GM23338 (cell line): ENCODE measurements around the gene FRMD4A. TPM values are rescaled to one million over a fixed set of nuclear protein-coding genes. Genes with fewer than 3 reads are reported as not detected.

Source experiments
- ATAC-seq: fragments of 200-7000 bp; cut with Tn5 transposase; 3 replicates; pipeline ENCODE4 v1.9.1; 2020
- DNase-seq: peaks from one replicate; pipeline ENCODE4 v3.0.0-alpha.2; 2015; ENCODE audit warnings: low spot score
- H2AFZ ChIP-seq: fragments of 200-600 bp; sonication (generic); 2 replicates; pipeline ENCODE4 v1.8.0; 2016; ENCODE audit warnings: antibody characterized with exemption, mild to moderate bottlenecking, moderate library complexity
- H3F3A ChIP-seq: fragments of 200-600 bp; sonication (generic); replicated peaks from 2 replicates; pipeline ENCODE4 v1.8.0; 2017; ENCODE audit warnings: antibody characterized with exemption, mixed run types, low read depth
- H3K27ac ChIP-seq: fragments of 200-600 bp; sonication (generic); 2 replicates; pipeline ENCODE4 v1.6.1; 2016; ENCODE audit warnings: low read depth
- H3K27me3 ChIP-seq: fragments of 200-600 bp; sonication (generic); 2 replicates; pipeline ENCODE4 v1.8.0; 2016; ENCODE audit warnings: mild to moderate bottlenecking, mixed run types, moderate library complexity; ENCODE audit not compliant: insufficient read depth
- H3K36me3 ChIP-seq: fragments of 200-600 bp; sonication (generic); 2 replicates; pipeline ENCODE4 v1.8.0; 2016; ENCODE audit warnings: mild to moderate bottlenecking; ENCODE audit not compliant: insufficient read depth
- H3K4me1 ChIP-seq: fragments of 200-600 bp; sonication (generic); 2 replicates; pipeline ENCODE4 v1.8.0; 2016; ENCODE audit warnings: mild to moderate bottlenecking, moderate library complexity; ENCODE audit not compliant: insufficient read depth
- H3K4me2 ChIP-seq: fragments of 200-600 bp; sonication (generic); 2 replicates; pipeline ENCODE4 v1.7.1; 2017; ENCODE audit warnings: mixed run types
- H3K4me3 ChIP-seq: fragments of 200-600 bp; sonication (generic); 2 replicates; pipeline ENCODE4 v1.6.1; 2016; ENCODE audit warnings: mixed run types
- H3K79me2 ChIP-seq: fragments of 200-600 bp; sonication (generic); replicated peaks from 2 replicates; pipeline ENCODE4 v1.8.0; 2017; ENCODE audit warnings: mild to moderate bottlenecking; ENCODE audit not compliant: insufficient read depth
- H3K9me2 ChIP-seq: fragments of 200-600 bp; sonication (generic); 2 replicates; pipeline ENCODE4 v1.8.0; 2017; ENCODE audit not compliant: insufficient read depth
- H4K20me1 ChIP-seq: fragments of 200-600 bp; sonication (generic); replicated peaks from 2 replicates; pipeline ENCODE4 v1.8.0; 2017; ENCODE audit warnings: mild to moderate bottlenecking; ENCODE audit not compliant: insufficient read depth
- H3K27ac Mint-ChIP-seq: 2 replicates; pipeline ENCODE4 v1.8.0; 2020; ENCODE audit warnings: inconsistent platforms, mild to moderate bottlenecking, moderate library complexity, mixed read lengths
- H3K27me3 Mint-ChIP-seq: 3 replicates; pipeline ENCODE4 v1.8.0; 2022; ENCODE audit warnings: low read depth, mild to moderate bottlenecking, moderate library complexity, mixed read lengths, inconsistent platforms; ENCODE audit not compliant: insufficient read depth, poor library complexity
- H3K36me3 Mint-ChIP-seq: 3 replicates; pipeline ENCODE4 v1.8.0; 2021; ENCODE audit warnings: low read depth, mild to moderate bottlenecking, inconsistent platforms, moderate library complexity, mixed read lengths
- H3K4me1 Mint-ChIP-seq: 3 replicates; pipeline ENCODE4 v1.8.0; 2020; ENCODE audit warnings: mild to moderate bottlenecking, inconsistent platforms, mixed read lengths
- H3K4me3 Mint-ChIP-seq: 3 replicates; pipeline ENCODE4 v1.8.0; 2021; ENCODE audit warnings: moderate library complexity, mild to moderate bottlenecking, inconsistent platforms, mixed read lengths
- H3K9me3 Mint-ChIP-seq: 3 replicates; pipeline ENCODE4 v1.8.0; 2020; ENCODE audit warnings: moderate library complexity, mild to moderate bottlenecking, inconsistent platforms, mixed read lengths
- CTCF ChIP-seq, 2 experiments: fragments of 200-600 bp in 1 of 2; sonication (generic) in 1 of 2; conservative IDR thresholded peaks; 2 replicates each; pipeline versions ENCODE4 v1.5.1 to v1.6.1; 2016 to 2017; ENCODE audit warnings: antibody characterized with exemption in 2 of 2, low read depth in 2 of 2, mild to moderate bottlenecking in 2 of 2, moderate library complexity in 1 of 2
- EZH2 ChIP-seq: fragments of 200-600 bp; sonication (generic); IDR thresholded peaks from one replicate; pipeline ENCODE4 v1.8.0; 2017; ENCODE audit warnings: antibody characterized with exemption, mild to moderate bottlenecking, low read depth; ENCODE audit not compliant: unreplicated experiment
- JUNB ChIP-seq: IDR thresholded peaks from one replicate; pipeline ENCODE4 v1.6.1; 2016; ENCODE audit warnings: antibody characterized with exemption; ENCODE audit not compliant: unreplicated experiment
- NANOG ChIP-seq: IDR thresholded peaks from 2 replicates; pipeline ENCODE4 v1.6.1; 2016; ENCODE audit warnings: antibody characterized with exemption, borderline replicate concordance
- REST ChIP-seq: IDR thresholded peaks from one replicate; pipeline ENCODE4 v1.6.1; 2018; ENCODE audit warnings: antibody characterized with exemption; ENCODE audit not compliant: unreplicated experiment
- ZNF114 ChIP-seq: fragments of 250-450 bp; sonication (Bioruptor Pico); IDR thresholded peaks from 2 replicates; pipeline ENCODE4 v1.5.0; 2020; ENCODE audit warnings: mild to moderate bottlenecking, moderate library complexity
- ZNF331 ChIP-seq: fragments of 250-450 bp; sonication (Bioruptor Pico); IDR thresholded peaks from 2 replicates; pipeline ENCODE4 v1.5.0; 2020; ENCODE audit warnings: low read depth, mild to moderate bottlenecking, moderate library complexity
- ZNF462 ChIP-seq: fragments of 250-450 bp; sonication (Bioruptor Pico); IDR thresholded peaks from 2 replicates; pipeline ENCODE4 v1.5.0; 2020; ENCODE audit warnings: mild to moderate bottlenecking, moderate library complexity
- polyA plus RNA-seq: library from polyadenylated mRNA; unstranded; fragments of >200 nt; fragmentation: Nextera tagmentation; extraction: Ambion mirVana; gene quantifications from 2 replicates; pipeline ENCODE4 v1.2.1, GENCODE V29; 2016
- total RNA-seq: library from RNA; depleted of rRNA; stranded (reverse); fragments of >200 nt; shearing (Covaris generic); gene quantifications from 2 replicates; pipeline ENCODE4 v1.2.3, GENCODE V29; 2014
- TF ChIP-seq, protein P1 (sequence below): IDR thresholded peaks from 2 replicates; pipeline ENCODE4 v1.6.1; 2016; ENCODE audit warnings: antibody characterized with exemption

FRMD4A gene
- total and polyA plus RNA-seq, 2 experiments from 2014 or later, result 14.0 to 20.1 TPM

DNA sequence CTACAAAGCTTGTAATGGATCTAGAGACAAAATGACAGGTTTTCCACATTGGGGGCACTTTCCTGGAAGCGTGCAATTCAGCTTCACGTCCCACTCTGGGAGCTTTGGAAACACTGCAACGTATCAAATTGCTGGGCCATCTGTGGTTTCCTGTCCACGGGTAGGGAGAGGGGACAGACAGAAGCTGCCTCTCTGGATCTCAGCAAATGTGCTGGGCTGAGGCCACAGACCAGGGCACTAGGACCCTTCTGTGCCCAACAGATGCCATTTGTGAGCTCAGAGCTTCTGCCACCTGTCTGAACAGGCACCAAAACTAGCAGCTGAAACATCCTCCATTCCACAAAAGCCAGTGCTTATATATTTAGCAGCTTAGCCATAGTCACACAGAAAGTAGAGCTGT, 40.9 kb upstream of the FRMD4A start:
- H3K36me3 Mint-ChIP-seq, result no peaks in the 10 kb centered on the region
- Histone ChIP-seq H2AFZ (peak overlapping the region; percentile 74), H3K79me2 (no peaks in the 10 kb centered on the region), H3K27ac (no peak overlapping the region), H3K9me2 (peaks cover 6% of the 10 kb centered on the region; the same call in 1 of the 2 replicates), H3K4me1 (no peaks in the 10 kb centered on the region), H3K36me3 (no peaks in the 10 kb centered on the region), H3K27me3 (no peaks in the 10 kb centered on the region), H3K4me2 (no peak overlapping the region), H3F3A (no peaks in the 10 kb centered on the region), H4K20me1 (no peaks in the 10 kb centered on the region), H3K4me3 (no peak overlapping the region)
- peaks cover 4% of the 10 kb centered on the region for H3K27me3 Mint-ChIP-seq
- H3K4me1 Mint-ChIP-seq, result peaks cover under 1% of the 10 kb centered on the region; the same call in 1 of the 3 replicates
- DNase-seq (no peak), ATAC-seq (no peak)
- H3K27ac Mint-ChIP-seq, result no peak overlapping the region
- H3K9me3 Mint-ChIP-seq, result no peaks in the 10 kb centered on the region; the same call in 2 of the 3 replicates
- TF ChIP-seq ZNF331 (CRISPR knock-in tag), result no peak
- no peak for TF ChIP-seq REST
- no peak for TF ChIP-seq CTCF (conservative IDR thresholded peaks at IDR 0.05; ENCODE audit: low read depth in 2 of 2)
- no peak for TF ChIP-seq ZNF114 (CRISPR knock-in tag)
- TF ChIP-seq, protein P1, sequence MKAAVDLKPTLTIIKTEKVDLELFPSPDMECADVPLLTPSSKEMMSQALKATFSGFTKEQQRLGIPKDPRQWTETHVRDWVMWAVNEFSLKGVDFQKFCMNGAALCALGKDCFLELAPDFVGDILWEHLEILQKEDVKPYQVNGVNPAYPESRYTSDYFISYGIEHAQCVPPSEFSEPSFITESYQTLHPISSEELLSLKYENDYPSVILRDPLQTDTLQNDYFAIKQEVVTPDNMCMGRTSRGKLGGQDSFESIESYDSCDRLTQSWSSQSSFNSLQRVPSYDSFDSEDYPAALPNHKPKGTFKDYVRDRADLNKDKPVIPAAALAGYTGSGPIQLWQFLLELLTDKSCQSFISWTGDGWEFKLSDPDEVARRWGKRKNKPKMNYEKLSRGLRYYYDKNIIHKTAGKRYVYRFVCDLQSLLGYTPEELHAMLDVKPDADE, result no peak
- TF ChIP-seq EZH2, result no peak
- TF ChIP-seq ZNF462 (CRISPR knock-in tag), result no peak
- no peak for TF ChIP-seq JUNB
- TF ChIP-seq NANOG, result no peak
- H3K4me3 Mint-ChIP-seq, result no peak overlapping the region
